HUES6 (cell line): ENCODE data around the gene RAD51B.
"Not testable (repeated sequence)": the region's sequence is repeated elsewhere in the genome, so short reads cannot be mapped to it uniquely, and the experiment has no call there.

Source experiments
- H3K27ac ChIP-seq: 2 replicates; pipeline ENCODE4 v1.7.0; 2013; ENCODE audit warnings: low read depth, mild to moderate bottlenecking, low read length, inconsistent platforms
- H3K27me3 ChIP-seq: 2 replicates; pipeline ENCODE4 v1.6.1; 2013; ENCODE audit warnings: low read length; ENCODE audit not compliant: control insufficient read depth, insufficient read depth
- H3K36me3 ChIP-seq: 2 replicates; pipeline ENCODE4 v1.6.1; 2013; ENCODE audit warnings: low read length; ENCODE audit not compliant: control insufficient read depth, insufficient read depth
- H3K4me1 ChIP-seq: 2 replicates; pipeline ENCODE4 v1.6.1; 2013; ENCODE audit warnings: low read length; ENCODE audit not compliant: control insufficient read depth, insufficient read depth
- H3K4me3 ChIP-seq: 2 replicates; pipeline ENCODE4 v1.5.1; 2013; ENCODE audit warnings: low read depth, low read length
- H3K9ac ChIP-seq: one replicate; pipeline ENCODE4 v1.6.1; 2013; ENCODE audit warnings: mild to moderate bottlenecking, low read length
- H3K9me3 ChIP-seq: 2 replicates; pipeline ENCODE4 v1.6.1; 2013; ENCODE audit warnings: low read depth, low read length; ENCODE audit not compliant: control insufficient read depth, insufficient read depth

Gene RAD51B

DNA sequence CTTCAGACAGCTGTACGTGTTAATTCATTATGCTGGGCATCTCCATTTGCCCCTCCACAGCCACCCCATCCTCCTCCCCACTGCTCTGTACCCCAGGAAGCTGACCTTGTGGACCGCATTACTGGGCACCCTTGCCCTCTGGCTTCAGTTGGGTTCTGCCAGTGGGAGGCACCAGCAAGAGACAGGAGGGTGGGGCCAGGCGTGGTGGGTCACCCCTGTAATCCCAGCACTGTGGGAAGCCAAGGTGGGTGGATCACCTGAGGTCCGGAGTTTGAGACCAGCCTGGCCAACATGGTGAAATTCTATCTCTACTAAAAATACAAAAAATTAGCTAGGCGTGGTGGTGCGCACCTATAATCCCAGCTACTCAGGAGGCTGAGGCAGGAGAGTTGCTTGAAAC, 843.2 kb downstream of the RAD51B start:
- not testable (repeated sequence) for H3K4me3 ChIP-seq, H3K9me3 ChIP-seq, H3K9ac ChIP-seq, H3K27me3 ChIP-seq, H3K27ac ChIP-seq, H3K36me3 ChIP-seq
- peaks cover 13% of the 10 kb centered on the region; the same call in 1 of the 2 replicates for H3K4me1 ChIP-seq

DNA sequence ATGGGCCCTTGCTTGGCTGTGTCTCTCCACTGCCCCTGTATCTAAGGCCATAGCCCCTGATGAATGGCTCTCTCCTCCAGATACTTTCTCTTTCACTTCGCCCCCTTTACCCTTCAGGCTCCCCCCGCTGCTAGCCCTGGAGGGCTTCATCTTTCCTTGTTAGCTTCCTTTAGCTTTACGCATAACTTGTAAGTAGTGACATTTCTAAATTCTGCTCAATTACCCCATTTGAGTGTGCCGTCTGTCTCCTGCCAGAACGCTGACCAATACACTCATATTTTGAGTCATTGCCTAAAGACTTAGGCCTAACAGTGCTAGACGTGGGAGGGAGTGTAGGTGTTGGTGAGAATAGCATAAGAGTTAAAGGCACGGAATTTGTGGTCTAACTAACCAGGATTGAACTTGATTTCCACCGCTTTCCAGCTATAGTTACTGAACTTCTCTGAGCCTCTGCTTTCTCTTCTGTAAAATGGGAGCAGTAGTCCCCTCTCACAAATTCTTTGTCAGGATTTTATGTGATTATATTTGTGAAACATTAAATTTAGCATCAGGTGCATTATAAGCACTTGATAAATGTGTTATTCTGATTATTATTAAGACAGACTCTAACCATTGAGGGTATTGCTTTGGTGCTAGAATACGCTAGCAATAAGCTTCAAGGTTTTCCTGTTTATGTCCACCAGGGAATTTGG, 844.0 kb downstream of the RAD51B start:
- Histone ChIP-seq H3K9ac (no peak overlapping the region), H3K4me3 (no peak overlapping the region), H3K4me1 (peaks cover 13% of the 10 kb centered on the region; the same call in 1 of the 2 replicates), H3K27ac (no peak overlapping the region), H3K27me3 (no peaks in the 10 kb centered on the region), H3K36me3 (no peaks in the 10 kb centered on the region), H3K9me3 (no peaks in the 10 kb centered on the region)

DNA sequence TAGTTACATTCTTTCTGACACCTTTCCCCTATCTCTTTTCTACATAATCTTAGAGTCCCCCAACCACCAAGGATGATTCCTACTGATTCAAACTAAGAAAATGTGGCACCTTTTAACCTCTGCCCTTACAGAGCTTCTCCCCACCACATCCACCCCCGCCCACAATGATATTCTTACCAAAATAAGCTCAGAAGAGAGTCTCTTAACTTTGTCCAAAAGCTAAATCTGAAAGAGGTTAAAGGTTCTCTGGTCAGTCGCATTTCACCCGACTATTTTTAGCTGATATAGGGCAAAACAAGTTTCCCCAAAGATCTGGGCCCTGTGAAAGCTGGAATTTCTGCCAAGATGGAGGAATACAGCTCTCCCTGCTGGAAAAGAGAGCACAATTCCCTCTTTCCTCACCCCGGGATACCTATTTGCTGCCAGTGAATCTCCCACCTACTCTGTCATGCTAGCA, 844.7 kb downstream of the RAD51B start:
- Histone ChIP-seq H3K9me3 (no peaks in the 10 kb centered on the region), H3K4me1 (peaks cover 8% of the 10 kb centered on the region; the same call in 1 of the 2 replicates), H3K27ac (no peak overlapping the region), H3K27me3 (no peaks in the 10 kb centered on the region), H3K4me3 (no peak overlapping the region), H3K9ac (no peak overlapping the region), H3K36me3 (no peaks in the 10 kb centered on the region)

DNA sequence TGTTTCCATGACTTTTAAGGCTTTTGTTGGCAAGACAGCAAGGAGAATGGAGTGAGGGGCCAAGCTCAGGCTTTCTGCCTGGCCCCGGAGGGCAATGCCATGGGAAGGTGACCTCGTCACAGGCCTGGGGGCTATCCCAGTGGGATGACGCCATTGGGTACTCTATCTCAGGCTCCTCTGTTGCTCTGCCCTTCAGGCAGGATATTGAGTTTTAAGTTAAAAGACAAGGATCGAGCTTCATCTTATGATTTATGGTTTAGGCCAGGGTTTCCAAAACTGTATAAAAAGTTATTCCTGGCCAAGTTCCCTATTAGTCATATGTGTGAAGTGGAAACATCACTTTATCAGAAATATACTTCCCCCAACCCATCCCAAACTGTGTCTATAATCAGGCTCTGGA, 845.6 kb downstream of the RAD51B start:
- Histone ChIP-seq H3K27me3 (no peaks in the 10 kb centered on the region), H3K27ac (no peak overlapping the region), H3K4me3 (no peak overlapping the region), H3K9ac (no peak overlapping the region), H3K36me3 (no peaks in the 10 kb centered on the region), H3K9me3 (no peaks in the 10 kb centered on the region), H3K4me1 (peaks cover 5% of the 10 kb centered on the region; the same call in 1 of the 2 replicates)

DNA sequence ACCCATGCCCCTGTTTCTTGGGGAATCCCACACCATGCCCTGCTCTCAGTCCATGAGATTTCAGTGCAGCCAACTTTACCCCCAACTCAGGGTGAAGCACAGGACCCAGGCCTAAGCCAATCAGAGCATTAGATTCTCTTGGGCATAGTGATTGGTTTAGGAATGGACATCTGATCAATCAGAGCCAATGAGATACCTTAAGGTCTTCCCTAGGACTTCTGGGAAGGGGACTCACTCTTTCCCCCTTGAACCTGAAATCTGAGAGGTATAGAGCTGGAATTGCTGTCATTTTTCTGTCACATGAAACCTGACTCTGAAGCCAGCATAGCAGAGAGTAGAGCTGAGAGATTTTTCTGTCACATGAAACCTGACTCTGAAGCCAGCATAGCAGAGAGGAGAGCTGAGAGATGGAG, 846.2 kb downstream of the RAD51B start:
- Histone ChIP-seq H3K4me3 (no peak overlapping the region), H3K9ac (no peak overlapping the region), H3K27ac (no peak overlapping the region)

DNA sequence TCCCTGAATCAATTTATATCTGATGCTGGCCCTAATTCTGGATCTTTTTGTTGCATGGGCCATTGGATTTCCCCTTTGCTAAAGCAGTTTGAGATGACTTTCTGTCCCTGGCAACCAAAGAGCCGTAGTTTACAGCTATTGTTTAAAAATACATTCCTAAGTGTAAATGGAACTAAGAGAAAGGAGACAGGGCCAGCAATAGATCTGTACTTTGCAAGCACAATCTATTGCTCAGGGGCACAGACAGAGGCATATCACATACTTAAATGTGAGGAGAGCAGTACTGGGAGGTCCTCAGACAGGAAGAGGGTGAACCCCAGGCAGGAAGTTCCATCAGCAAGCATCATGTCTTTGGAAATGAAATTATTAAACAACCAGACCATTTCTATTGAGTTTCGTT, 846.7 kb downstream of the RAD51B start:
- Histone ChIP-seq H3K4me3 (no peak overlapping the region), H3K36me3 (no peaks in the 10 kb centered on the region), H3K9me3 (no peaks in the 10 kb centered on the region), H3K27ac (no peak overlapping the region), H3K4me1 (peaks cover 5% of the 10 kb centered on the region; the same call in 1 of the 2 replicates), H3K27me3 (no peaks in the 10 kb centered on the region), H3K9ac (no peak overlapping the region)

More for the DNA sequence above, 846.2 kb downstream of the RAD51B start:
- Histone ChIP-seq H3K9me3 (no peaks in the 10 kb centered on the region), H3K27me3 (no peaks in the 10 kb centered on the region), H3K36me3 (no peaks in the 10 kb centered on the region), H3K4me1 (peaks cover 5% of the 10 kb centered on the region; the same call in 1 of the 2 replicates)

DNA sequence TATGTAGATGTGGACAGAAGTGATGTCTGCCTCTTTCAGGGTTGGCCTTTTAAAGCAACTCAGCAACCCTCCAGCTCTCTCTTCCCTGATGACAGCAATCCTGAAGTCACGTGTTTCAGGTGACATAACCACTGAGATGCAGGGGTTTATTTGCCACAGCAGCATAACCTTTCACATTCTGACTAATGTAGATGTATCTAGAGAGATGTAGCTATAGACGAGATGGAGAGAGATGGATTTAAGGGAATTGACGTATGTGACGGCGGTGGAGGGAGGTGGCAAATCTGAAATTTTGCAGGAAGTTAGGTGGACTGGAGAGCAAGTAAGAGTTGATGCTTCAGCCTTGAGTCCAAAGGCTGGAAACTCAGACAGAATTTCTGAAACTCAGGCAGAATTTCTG, 847.3 kb downstream of the RAD51B start:
- Histone ChIP-seq H3K27me3 (no peaks in the 10 kb centered on the region), H3K27ac (no peak overlapping the region), H3K4me3 (no peak overlapping the region), H3K9me3 (no peaks in the 10 kb centered on the region), H3K36me3 (no peaks in the 10 kb centered on the region), H3K4me1 (peaks cover 5% of the 10 kb centered on the region; the same call in 1 of the 2 replicates), H3K9ac (no peak overlapping the region)

- Histone ChIP-seq H3K27me3 (no peaks in the 10 kb centered on the region), H3K4me3 (no peak overlapping the region), H3K4me1 (peaks cover 3% of the 10 kb centered on the region; the same call in 1 of the 2 replicates), H3K9me3 (no peaks in the 10 kb centered on the region), H3K9ac (no peak overlapping the region), H3K27ac (no peak overlapping the region), H3K36me3 (no peaks in the 10 kb centered on the region)
Observed at GRCh38 chr14:68667313-68667791, 847.8 kb downstream of the RAD51B start.

DNA sequence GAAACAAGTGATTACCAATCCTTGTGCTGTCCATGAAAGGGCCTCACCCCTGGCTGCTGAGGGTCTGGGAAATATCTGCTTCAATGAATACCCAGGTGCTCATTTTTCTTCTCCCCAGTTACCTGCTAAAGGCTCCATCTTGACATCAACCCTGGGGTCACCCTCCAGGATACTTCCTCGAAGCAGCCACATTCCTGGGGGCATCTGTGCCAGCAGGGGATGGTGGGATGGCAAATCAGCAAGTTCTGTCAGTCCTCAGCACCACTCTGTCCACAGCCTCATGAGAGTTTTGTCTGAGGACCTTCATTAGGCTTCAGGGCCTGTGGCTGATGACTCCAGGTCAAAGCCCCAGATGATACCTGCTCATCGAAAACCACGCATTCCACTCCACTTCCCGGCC, 848.4 kb downstream of the RAD51B start:
- H3K4me1 ChIP-seq: peaks cover 3% of the 10 kb centered on the region; the same call in 1 of the 2 replicates
- no peaks in the 10 kb centered on the region for H3K36me3 ChIP-seq
- no peak overlapping the region for H3K9ac ChIP-seq
- no peaks in the 10 kb centered on the region for H3K9me3 ChIP-seq
- H3K27me3 ChIP-seq: no peaks in the 10 kb centered on the region
- H3K27ac ChIP-seq: no peak overlapping the region
- no peak overlapping the region for H3K4me3 ChIP-seq

DNA sequence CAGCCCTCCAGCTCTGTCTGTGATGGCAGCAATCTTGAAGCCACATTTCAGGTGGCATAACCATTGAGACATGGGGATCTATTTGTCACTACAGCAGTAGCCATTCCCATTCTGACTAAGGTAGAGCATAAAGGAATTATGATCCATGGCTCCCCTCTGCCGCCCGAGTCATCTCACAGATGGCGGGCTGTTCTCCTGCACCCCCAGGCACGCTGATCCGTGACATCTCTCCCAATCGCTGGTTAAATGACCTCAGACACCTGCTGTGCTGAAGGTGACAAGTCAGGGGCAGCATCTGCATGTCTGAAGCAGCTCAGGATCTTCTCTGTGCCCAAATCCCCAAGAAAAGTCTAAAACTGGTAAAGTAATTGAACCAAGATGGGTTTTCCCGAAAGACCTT, 849.0 kb downstream of the RAD51B start:
- Histone ChIP-seq H3K9me3 (no peaks in the 10 kb centered on the region), H3K4me1 (peaks cover 3% of the 10 kb centered on the region; the same call in 1 of the 2 replicates), H3K4me3 (no peak overlapping the region), H3K36me3 (no peaks in the 10 kb centered on the region), H3K9ac (no peak overlapping the region), H3K27me3 (no peaks in the 10 kb centered on the region), H3K27ac (no peak overlapping the region)

- Histone ChIP-seq H3K27ac (no peak overlapping the region), H3K4me1 (peaks cover 3% of the 10 kb centered on the region; the same call in 1 of the 2 replicates), H3K27me3 (no peaks in the 10 kb centered on the region), H3K9me3 (no peaks in the 10 kb centered on the region), H3K9ac (no peak overlapping the region), H3K36me3 (no peaks in the 10 kb centered on the region), H3K4me3 (no peak overlapping the region)
Observed at GRCh38 chr14:68669111-68669511, 849.5 kb downstream of the RAD51B start.
